GM19455 (cell line): Measurements from ENCODE around the gene AP2M1.
A peak's percentile ranks its signal among the peaks of the same experiment; 100 is the strongest.

Source experiments
- ATAC-seq: cut with Tn5 transposase; IDR thresholded peaks from one replicate; pipeline ENCODE4 v1.9.1; 2021; ENCODE audit not compliant: unreplicated experiment

The AP2M1 gene

DNA sequence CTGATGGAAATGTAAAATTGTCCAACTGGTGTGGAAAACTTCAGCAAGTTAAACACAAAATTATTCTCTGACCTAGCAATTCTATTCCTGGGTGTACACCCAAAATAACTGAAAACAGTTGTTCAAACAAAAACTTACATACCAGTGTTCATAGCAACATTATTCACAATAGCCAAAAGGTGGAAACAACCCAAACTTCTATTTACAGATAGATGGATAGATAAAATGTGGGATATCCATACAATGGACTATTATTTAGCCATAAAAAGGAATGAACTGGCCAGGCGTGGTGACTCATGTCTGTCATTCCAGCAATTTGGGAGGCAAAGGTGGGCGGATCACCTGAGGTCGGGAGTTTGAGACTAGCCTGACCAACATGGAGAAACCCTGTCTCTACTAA lies 47.9 kb downstream of the AP2M1 start:
- ATAC-seq = no peak

DNA sequence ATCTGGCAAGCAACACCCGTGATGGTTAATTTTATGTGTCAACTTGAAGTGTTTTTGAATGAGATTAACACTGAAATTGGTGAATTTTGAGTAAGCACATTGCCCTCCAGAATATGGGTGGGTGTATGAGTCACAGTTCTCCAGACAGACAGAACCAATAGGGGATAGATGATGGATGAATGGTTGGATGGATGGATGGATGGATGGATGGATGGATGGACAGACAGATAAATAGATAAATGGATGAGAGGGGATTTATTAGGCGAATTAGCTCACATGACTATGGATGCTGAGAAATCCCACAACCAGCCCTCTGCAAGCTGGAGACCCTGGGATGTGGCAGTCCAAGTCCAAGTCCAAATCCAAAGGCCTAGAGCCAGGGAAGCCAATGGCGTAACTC lies 49.3 kb downstream of the AP2M1 start:
- no peak for ATAC-seq

- ATAC-seq = no peak
Measured at GRCh38 chr3:184227481-184227935, 52.9 kb downstream of the AP2M1 start.

GRCh38 chr3:184228376-184229137 lies 53.9 kb downstream of the AP2M1 start:
- no peak for ATAC-seq

- peak; percentile 62 for ATAC-seq
Measured at GRCh38 chr3:184229394-184230080, 54.9 kb downstream of the AP2M1 start, which contains the start of gene VWA5B2. VWA5B2 (plus strand) TSS chr3:184229585; CDS start chr3:184230529, 944 bp downstream.

DNA sequence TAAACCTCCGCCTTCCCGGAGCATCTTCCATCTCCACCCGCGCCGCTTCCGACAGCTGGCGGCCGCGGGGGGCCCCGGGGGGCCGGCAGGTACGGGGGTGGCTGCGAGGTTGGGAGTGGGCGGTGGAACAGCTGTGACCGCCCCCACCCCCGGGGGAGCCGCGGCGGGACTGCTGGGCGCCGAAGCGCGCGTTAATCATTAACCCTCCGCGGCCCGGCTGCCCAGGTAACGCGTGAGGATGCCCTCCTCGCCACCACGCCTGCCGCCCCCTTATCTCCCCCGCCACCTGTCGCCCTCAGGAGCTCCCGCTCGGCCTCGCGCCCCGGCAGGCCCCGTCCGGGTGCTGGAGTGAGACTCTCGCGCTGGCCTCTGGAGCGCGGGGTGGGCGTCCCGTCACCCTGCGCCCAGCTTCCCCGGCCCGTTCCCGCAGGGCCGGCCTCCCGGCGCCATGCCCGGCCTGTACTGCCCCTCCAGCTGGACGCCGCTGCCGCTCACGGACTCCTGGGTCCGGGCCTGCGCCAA lies 55.5 kb downstream of the AP2M1 start:
- no peak for ATAC-seq

DNA sequence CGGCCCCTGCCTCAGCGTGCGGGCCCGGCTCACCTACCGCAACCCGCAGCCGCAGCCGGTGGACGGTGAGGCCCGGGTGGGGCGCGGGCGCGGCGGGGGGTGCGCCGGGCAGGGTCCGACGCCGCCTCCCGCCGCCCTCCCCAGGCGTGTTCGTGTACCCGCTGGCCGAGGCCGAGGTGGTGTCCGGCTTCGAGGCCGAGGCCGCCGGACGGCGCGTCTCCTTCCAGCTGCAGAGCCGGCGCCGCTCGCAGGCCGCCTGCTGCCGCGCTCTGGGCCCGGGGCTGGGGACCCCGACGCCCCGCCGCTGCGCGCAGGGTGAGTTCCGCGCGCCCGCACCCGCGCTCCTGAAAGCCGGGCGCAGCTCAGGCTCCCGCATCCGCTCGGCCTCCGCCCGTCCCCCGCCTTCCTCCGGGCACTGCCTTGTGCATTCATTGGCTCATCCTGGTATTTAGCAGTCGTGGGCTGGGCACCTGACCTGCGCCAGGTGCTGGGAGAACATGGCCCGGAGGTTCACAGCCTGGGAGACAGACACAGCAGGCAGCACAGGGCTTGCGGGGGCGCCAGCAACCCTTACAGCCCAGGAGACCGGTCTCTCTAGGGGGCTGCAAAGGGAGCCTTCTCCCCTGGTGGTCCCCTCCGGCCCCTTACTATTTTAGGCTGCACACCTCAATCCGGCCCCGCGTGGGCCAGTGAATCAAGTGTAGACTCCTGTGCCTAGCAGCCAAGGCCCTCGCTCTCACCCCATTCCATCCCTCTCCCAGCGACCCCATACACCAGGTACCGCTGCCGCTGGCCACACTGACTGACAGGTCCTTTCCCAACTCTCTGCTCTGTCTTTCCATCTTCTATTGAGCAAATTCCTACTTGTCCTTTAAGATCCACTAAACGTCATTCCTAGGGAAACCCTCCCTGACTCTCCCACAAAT lies 56.2 kb downstream of the AP2M1 start:
- no peak for ATAC-seq

DNA sequence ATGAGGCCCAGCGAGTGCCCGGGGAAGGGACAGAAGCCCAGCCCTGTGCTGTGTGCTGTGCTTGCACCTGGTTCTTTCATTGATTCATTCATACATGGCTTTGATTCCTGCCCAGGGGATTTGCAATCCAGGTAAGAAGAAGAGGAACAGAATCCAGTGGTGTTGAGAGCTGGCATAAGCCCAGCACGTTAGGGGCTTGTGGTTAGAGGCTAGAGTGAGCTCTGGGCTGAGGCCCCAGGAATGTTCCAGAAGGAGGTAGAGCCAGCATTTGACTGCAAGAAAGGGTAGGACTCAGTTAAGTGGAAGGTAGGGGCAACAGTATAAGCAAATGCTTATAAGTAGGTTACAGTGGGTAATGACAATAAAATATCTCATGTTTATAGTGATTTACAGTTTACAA lies 57.0 kb downstream of the AP2M1 start:
- no peak for ATAC-seq

DNA sequence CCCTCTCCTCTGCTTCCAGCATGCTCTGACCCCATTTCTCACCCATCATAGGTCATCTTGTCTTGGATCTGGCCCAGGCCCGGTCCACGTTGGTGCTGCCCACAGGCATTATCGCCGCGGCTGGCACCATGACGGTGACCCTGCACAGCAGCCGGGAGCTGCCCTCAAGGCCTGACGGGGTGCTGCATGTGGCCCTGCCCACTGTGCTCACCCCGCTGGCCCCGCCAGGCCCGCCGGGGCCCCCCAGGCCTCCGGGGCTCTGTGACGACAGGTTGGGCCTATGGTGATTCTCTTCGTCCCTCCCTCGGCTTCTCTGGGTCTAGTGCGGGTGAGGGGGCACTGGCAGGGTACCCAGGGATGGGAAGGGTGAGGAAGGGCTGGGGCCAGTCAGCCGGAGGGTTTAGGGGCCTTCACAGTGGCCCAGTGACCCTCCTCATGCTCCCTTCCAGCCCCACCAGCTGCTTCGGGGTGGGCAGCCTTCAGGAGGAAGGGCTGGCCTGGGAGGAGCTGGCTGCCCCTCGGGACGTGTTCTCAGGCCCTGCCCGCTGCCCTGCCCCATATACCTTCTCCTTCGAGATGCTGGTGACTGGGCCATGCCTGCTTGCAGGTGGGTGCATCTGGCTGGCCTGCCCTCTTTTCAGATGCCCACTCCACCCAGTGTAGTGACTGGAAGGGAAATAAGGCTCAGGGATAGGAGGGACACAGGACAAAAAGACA lies 58.6 kb downstream of the AP2M1 start:
- ATAC-seq = no peak
